Measurements from ENCODE around the gene APOH. TPM values are rescaled to one million over a fixed set of nuclear protein-coding genes. Genes with fewer than 3 reads are reported as not detected.

The APOH gene
- total RNA-seq, 1 donor from 2014 or later, result 0.47 TPM

- DNase-seq, result no peak
These were observed 5.4 kb upstream of the APOH start for GRCh38 chr17:66234611-66235010.

- DNase-seq, result no peak
These were observed 4.0 kb upstream of the APOH start for GRCh38 chr17:66233023-66233753.

DNA sequence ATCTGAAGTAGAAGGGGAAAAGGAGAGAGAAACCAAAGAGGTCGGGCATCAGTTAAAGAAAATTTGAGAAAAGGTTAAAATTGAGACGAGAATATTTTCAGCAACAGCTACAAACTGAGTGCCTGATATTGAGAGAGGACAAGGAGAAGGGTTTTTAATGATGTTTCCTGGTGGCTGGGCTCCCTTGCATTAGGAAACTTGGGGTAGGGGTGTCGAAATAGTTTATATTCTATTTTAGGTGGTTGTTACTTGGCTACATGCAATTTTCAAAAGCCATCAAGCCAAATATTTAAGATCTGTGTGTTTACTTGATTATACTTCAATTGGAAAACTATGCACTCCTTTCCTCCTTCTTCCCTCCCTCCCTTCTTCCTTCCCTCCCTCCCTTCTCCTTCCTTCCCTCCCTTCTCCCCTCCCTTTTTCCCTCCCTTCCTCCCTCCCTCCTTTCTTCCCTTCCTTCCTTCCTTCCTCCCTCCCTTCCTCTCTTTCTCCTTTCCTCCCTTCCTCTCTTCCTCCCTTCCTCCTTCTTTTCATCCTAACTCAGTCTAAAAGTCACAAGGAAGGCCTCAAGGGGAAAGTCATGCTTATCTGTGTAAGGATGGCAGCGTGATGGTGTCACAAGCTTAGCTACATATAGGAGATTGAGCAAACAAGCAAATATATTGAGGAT, 1.8 kb upstream of the APOH start:
- DNase-seq, result no peak

GRCh38 chr17:66229783-66230538, 746 bp upstream of the APOH start:
- DNase-seq, result no peak

GRCh38 chr17:66227212-66228045, 1.8 kb downstream of the APOH start:
- DNase-seq, result no peak

- no peak for DNase-seq
These were observed 6.3 kb downstream of the APOH start for GRCh38 chr17:66222798-66223350.

DNA sequence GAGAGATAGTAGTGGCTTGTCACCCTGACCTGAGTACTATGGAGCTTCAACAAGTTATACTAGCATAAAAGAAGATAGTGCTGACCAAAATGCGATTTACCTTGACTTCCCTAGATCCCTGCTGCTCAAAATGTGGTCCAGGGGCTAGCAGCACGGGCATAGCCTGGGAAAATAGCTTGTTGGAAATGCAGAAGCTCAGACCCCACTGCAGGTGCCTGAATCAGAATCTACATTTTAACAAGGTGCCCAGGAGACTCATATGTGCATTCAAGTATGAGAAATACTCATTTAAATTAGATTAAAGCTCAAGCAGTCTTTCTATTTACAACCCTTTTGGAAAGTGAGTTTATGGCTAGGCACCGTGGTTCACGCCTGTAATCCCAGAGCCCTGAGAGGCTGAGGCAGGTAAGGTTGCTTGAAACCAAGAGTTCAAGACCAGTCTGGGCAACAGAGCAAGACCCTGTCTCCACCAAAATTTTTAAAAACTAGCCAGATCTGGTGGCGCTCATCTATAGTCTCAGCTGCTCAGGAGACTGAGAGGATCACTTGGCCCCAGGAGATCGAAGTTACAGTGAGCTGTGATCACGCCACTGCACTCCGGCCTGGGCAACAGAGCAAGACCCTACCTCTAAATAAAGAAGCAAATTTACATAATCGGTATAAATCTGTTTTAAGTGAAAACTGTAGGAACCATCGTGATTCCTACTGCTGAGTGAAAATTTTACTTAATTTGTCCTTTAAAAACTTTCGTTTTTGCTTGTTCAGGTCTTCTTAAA, 7.3 kb downstream of the APOH start:
- no peak for DNase-seq

DNA sequence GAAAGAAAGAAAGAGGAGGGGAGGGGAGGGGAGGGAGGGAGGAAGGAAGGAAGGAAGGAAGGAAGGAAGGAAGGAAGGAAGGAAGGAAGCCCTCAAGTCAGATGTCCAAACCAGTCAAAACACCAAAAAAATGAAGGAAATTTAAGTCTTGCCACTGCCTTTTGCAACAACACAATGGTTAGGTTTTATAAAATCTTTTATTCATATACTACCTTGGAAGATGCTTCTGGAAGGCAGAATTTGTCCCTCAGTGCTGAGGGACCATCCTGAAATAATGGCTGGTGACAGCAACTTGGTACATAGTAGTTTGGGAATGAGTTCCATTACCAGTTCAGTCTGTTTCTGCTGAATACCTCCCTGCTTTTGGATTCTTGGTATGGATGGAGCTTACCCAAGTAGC, 7.9 kb downstream of the APOH start:
- DNase-seq, result no peak

- no peak for DNase-seq
These were observed 9.0 kb downstream of the APOH start for GRCh38 chr17:66220079-66220835.

DNA sequence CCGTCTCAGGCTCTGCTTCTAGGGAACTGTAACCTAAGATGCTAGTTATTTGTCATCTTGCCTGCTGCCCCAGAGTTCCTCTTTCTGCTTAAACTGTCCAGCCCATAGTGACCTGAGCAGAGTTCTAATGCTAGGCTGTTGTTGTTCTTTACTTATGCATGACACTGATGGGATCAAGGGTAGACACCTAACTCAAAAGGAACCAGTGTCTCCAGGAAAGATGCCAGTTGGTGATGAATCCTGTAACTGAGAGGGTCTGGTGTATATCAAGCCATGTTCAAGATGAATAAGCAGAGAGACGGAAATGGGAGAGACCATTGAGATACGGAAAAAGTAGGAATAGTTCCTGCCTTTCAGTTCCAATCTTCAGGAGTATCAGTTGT, 13.7 kb downstream of the APOH start:
- no peak for DNase-seq

- no peak for DNase-seq
These were observed 14.2 kb downstream of the APOH start for GRCh38 chr17:66214884-66215528.

DNA sequence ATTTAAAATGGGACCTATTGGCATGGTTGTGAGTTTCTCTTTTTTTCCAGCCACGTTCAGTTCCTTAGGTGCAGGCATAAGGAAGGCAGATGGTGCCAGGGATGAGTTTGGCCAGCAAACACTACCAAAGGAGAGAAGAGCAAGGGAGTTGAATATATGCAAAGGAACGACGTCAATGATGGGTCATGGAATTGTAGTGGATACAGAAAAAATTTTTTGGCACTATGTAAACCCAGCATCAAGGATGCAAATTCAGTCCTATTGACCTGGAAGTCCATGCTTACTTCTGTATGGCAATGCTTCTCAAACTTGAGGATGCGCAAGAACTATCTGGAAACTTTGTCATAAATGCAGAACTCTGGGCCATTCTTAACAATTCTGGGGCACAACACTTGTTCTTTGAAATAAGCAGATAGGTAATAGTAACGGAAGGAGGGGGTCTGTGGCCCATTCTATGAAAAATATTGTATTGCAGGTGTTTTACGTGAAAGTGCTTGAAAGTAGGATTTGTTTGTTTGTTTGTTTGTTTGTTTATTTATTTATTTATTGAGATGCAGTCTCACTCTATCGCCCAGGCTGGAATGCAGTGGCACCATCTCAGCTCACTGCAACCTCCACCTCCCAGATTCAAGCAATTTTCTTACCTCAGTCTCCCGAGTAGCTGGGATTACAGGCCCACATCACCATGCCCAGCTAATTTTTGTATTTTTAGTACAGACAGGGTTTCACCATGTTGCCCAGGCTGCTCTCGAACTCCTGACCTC, 18.0 kb downstream of the APOH start:
- no peak for DNase-seq

- DNase-seq, result no peak
These were observed 19.0 kb downstream of the APOH start for GRCh38 chr17:66210208-66210574.

GRCh38 chr17:66207936-66208335, 21.3 kb downstream of the APOH start:
- DNase-seq, result no peak

GRCh38 chr17:66203274-66204015, 25.8 kb downstream of the APOH start:
- no peak for DNase-seq

- peak; percentile 11 for DNase-seq
These were observed 28.5 kb downstream of the APOH start for GRCh38 chr17:66200685-66201092.

GRCh38 chr17:66198242-66198641, 31.0 kb downstream of the APOH start:
- DNase-seq, result no peak

DNA sequence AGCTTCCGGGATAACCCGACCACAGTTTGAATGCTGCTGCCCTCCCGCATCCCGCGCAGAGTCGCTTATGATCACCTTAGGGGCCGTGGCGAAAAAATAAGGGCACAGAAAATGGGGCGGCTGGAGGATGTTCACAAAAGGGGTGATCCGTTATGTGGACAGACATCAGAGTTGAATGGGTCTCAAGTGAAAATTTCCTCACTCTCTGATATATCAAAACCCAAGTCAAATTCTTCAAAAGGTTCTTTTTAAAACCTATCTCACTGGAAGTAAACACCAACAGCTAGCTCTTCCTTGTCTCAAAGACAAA, 36.9 kb downstream of the APOH start:
- no peak for DNase-seq
